NCI-H510A (cell line): Measurements from ENCODE around the gene AICDA.

Experiments
- DNase-seq: peaks from one replicate; lab custom pipeline; 2025; lab: John Stamatoyannopoulos, UW

AICDA gene

GRCh38 chr12:8554451-8555195, 58.0 kb downstream of the AICDA start:
- no peak for DNase-seq

- DNase-seq, result no peak
Observed at GRCh38 chr12:8553088-8553627, 59.5 kb downstream of the AICDA start.
